MG63 (cell line): ENCODE measurements around the gene HDDC2. TPM values are rescaled to one million over a fixed set of nuclear protein-coding genes. Genes with fewer than 3 reads are reported as not detected.

Experiments used
- DNase-seq: peaks from one replicate; pipeline ENCODE4 v3.0.0-alpha.2; 2020
- H3K27me3 ChIP-seq: fragments of 250-450 bp; sonication (Bioruptor Pico); 2 replicates; pipeline ENCODE4 v1.5.1; 2020; ENCODE audit warnings: mild to moderate bottlenecking, moderate library complexity
- H3K36me3 ChIP-seq: fragments of 250-450 bp; sonication (Bioruptor Pico); 2 replicates; pipeline ENCODE4 v1.5.1; 2020; ENCODE audit warnings: mild to moderate bottlenecking, moderate library complexity
- H3K4me3 ChIP-seq: fragments of 250-450 bp; sonication (Bioruptor Pico); 2 replicates; pipeline ENCODE4 v1.5.1; 2020; ENCODE audit warnings: mild to moderate bottlenecking, moderate library complexity
- H3K9me3 ChIP-seq: fragments of 250-450 bp; sonication (Bioruptor Pico); 2 replicates; pipeline ENCODE4 v1.5.1; 2020; ENCODE audit warnings: mild to moderate bottlenecking, moderate library complexity
- total RNA-seq: library from RNA; depleted of rRNA; stranded (reverse); fragments of >200 nt; shearing (Covaris generic); gene quantifications from 2 replicates; pipeline ENCODE4 v1.2.3, GENCODE V29; 2014; ENCODE audit warnings: low replicate concordance; rRNA removed

The HDDC2 gene
- total RNA-seq, 1 experiment from 2014 or later, result 151 TPM

DNA sequence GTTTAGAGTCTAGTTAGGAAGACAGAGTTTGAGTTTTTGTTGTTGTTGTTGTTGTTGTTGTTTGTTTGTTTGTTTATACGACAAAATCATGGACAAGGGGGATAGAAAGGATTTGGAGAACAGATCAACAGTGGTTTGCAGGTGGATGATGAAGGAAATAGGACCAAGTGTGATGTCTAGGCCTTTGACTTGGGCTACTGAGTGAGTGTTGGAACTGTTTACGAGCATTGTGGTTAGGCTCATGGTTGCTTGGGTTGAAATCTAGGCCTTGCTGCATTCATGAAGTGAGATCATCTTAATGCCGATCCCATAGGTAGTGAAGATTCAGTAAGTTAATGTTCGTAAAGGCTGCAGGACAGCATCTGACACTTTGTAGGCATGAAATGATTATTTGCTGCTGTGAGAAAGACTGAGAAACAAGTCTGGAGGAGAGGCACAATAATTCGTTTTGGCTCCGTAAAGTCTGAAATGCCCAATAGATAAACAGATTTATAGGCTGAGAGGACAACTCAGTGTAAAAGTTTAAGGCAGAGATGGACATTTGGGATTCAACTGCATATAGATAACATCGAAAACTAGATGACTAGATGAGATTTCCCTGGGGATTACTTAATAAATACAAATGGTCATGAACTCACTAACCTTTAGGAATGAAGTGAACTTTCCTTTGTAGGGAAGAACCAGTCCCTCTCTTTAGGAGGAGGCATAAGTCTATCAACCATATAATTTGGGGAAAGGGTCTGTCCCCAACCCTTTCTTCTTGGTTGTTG is 70.0 kb downstream of the HDDC2 start:
- DNase-seq, result no peak
- H3K27me3 ChIP-seq, result no peaks in the 10 kb centered on the region

DNA sequence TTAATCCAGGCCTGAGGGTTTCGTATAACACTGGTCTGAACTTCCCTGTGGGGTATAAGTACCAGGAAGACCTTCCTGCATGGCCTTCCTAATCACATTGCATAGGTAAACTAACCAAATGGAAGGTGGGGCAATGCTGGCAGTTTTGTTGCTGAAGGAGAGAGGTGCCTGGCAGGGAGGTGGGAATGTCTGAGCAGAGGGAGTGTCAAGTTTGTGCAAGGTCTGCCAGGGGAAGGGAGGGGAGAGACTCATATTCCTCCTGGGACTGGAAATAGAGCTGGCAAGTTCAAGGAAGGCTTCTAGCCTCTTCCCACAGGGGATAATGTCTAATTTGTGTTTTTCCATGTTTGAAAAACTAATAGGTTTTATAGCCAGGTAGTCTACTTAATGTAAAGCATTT is 70.6 kb downstream of the HDDC2 start:
- Histone ChIP-seq H3K9me3 (0 out of 2 replicates have a peak, but pooled peaks cover 2% of the 10 kb centered on the region), H3K27me3 (no peaks in the 10 kb centered on the region), H3K4me3 (no peak overlapping the region), H3K36me3 (no peaks in the 10 kb centered on the region)
- DNase-seq, result no peak

More for the DNA sequence above, 70.0 kb downstream of the HDDC2 start:
- Histone ChIP-seq H3K9me3 (0 out of 2 replicates have a peak, but pooled peaks cover 2% of the 10 kb centered on the region), H3K36me3 (no peaks in the 10 kb centered on the region), H3K4me3 (no peak overlapping the region)

DNA sequence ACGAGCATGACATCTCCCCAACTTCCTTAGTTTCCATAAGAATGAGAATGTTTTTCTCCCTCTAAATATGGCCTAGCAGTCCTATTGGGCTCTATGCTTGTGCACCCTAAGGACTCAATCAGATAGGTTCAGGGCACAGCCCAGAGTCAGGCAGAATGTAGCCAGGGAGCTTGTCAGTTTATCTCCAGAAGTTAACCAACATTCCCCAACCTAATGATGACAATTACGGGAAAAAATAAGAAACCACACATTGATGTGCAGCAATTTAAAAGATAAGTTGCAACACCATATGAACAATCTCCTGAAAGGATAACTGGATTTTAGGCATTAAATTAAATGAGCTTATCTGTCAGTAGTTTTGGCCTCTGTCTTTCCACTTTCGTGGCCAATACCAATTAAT is 71.1 kb downstream of the HDDC2 start:
- no peaks in the 10 kb centered on the region for H3K36me3 ChIP-seq
- H3K9me3 ChIP-seq, result 0 out of 2 replicates have a peak, but pooled peaks cover 2% of the 10 kb centered on the region
- H3K4me3 ChIP-seq, result no peak overlapping the region
- no peak for DNase-seq
- no peaks in the 10 kb centered on the region for H3K27me3 ChIP-seq

DNA sequence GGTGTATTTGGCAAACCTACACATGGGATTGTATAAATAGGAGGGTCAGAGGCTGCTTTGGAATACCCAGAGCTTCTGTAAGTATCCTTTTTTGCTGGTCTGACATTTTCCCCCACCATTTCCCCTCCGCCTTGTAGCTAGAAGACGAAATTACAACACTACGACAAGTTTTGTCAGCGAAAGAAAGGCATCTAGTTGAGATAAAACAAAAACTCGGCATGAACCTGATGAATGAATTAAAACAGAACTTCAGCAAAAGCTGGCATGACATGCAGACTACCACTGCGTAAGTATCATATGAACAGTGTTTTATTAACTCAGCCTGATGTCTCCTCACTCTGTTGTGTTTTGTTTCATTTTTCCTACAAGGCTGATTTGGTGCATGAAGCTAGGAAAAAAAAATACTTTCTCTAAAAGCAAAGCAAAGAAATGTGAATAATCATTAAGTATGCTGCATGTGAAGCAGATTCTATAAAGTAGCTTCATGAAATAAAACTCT is 72.7 kb downstream of the HDDC2 start:
- Histone ChIP-seq H3K9me3 (0 out of 2 replicates have a peak, but pooled peaks cover 2% of the 10 kb centered on the region), H3K4me3 (no peak overlapping the region), H3K27me3 (no peaks in the 10 kb centered on the region), H3K36me3 (no peaks in the 10 kb centered on the region)
- DNase-seq, result no peak

DNA sequence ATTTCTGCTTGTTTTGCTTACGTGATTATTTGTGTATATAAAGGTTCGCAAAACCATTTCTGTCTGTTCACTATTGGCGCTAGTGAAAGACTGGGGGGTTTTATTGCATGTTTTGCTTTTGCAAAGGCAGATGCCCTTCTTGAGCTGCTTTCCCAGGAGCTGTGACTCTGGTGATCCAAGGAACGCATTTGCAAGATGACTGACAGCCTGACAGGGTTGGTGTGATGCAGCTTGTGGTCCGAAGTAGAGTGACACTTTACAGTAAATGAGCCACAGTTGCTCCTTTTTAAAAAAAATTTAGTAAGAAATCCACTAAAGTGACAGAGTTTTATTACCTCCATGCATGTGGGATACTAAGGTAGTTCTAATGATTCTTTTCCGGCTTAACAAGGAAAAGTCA is 74.5 kb downstream of the HDDC2 start:
- Histone ChIP-seq H3K36me3 (no peaks in the 10 kb centered on the region), H3K9me3 (no peaks in the 10 kb centered on the region), H3K27me3 (no peaks in the 10 kb centered on the region), H3K4me3 (no peak overlapping the region)
- DNase-seq, result no peak

Other genes starting within 250 kb of the HDDC2 start
- 29.2 and 48.5 TPM in 2 replicates for gene TPD52L1, start 148.2 kb downstream of the HDDC2 start, total RNA-seq